ENCODE data around the gene DDIT3. TPM values are rescaled to one million over a fixed set of nuclear protein-coding genes. Genes with fewer than 3 reads are reported as not detected.

The DDIT3 gene
- total and polyA plus RNA-seq, 2 of the 13 experiments (the other 11 are each of a cell fraction or from before 2014, with no cell fraction given) = 27.5 to 48.7 TPM

GRCh38 chr12:57516617-57517153, 3.6 kb downstream of the DDIT3 start:
- H3K36me3 ChIP-seq (replicated peaks in 1 of 2; ENCODE audit: control insufficient read depth in 1 of 2, insufficient read depth in 2 of 2, low read length in 2 of 2) = peaks cover 26 to 57% of the 10 kb centered on the region in 2 experiments
- 95% methylated on average over 11 of the region's 11 CpGs for WGBS (ENCODE audit: low lambda C conversion rate)
- CTCF ChIA-PET (ENCODE audit: low intra/inter-chr PET ratio, low total read pairs) = no interaction called here

More at GRCh38 chr12:57516617-57517153, 3.6 kb downstream of the DDIT3 start:
- no peak for DNase-seq (ENCODE audit: low spot score)
- Histone ChIP-seq H3K79me2 (ENCODE audit: insufficient read depth, low read length) (peaks cover 24% of the 10 kb centered on the region), H2AFZ (ENCODE audit: low read length) (no peak overlapping the region), H3K4me3 (replicated peaks in 1 of 3; ENCODE audit: insufficient read depth in 1 of 3, low read depth in 2 of 3, low read length in 3 of 3) (no peak overlapping the region), H3K9me3 (ENCODE audit: low read length) (no peaks in the 10 kb centered on the region), H4K20me1 (ENCODE audit: insufficient read depth, low read length) (peaks cover 35% of the 10 kb centered on the region), H3K4me1 (ENCODE audit: insufficient read depth, low read length) (peaks cover 26% of the 10 kb centered on the region), H3K27ac (ENCODE audit: extremely low read length, insufficient read depth, low read length) (no peak overlapping the region), H3K9ac (ENCODE audit: insufficient read depth, low read depth, low read length) (no peak overlapping the region), H3K27me3 (ENCODE audit: control insufficient read depth in 1 of 2, insufficient read depth in 2 of 2, low read length in 2 of 2) (no peaks in the 10 kb centered on the region; a peak in 1 of 5 replicates), H3K4me2 (ENCODE audit: low read depth, low read length) (no peak overlapping the region)
- POLR2A ChIA-PET = interaction anchor here (0.7 to 7.8 kb wide), 12 partner anchors 8 to 116 kb away, joined by 3 to 90 read pairs (median 4); partner anchors contain the start of genes B4GALNT1, DCTN2, INHBC and INHBE
- FAIRE-seq = no peak
- no peak for ATAC-seq
- intact Hi-C loops (cut with micrococcal nuclease; ENCODE audit: unreplicated experiment) = no loop called here
- BruUV-seq (replicated peaks) = no TSS peak
- in situ Hi-C loops (cut with HindIII; ENCODE audit: extremely low pct_ligation_motif_present, low pct_unique_long_range_greater_than_20kb) = no loop called here
- TF ChIP-seq BORCS8-MEF2B (CRISPR knock-in tag; IDR thresholded peaks at IDR 0.05) = 0 out of 2 replicates have a peak, but pooled peaks have one; percentile 19
- 0 out of 2 replicates have a peak, but pooled peaks have one; percentile 20 for TF ChIP-seq ARID2 (CRISPR knock-in tag; IDR thresholded peaks at IDR 0.05; ENCODE audit: borderline replicate concordance)
- peak; percentile 20; the same call in 1 of the 2 replicates for TF ChIP-seq SSRP1 (CRISPR knock-in tag; IDR thresholded peaks at IDR 0.05)
- peak; percentile 55 for TF ChIP-seq RBM22 (optimal IDR thresholded peaks at IDR 0.05; ENCODE audit: low read length)
- peak in 1 of 2 experiments; percentile 13; a peak in 2 of 4 replicates for TF ChIP-seq POLR2A (IDR thresholded peaks at IDR 0.05; ENCODE audit: insufficient read depth in 1 of 2, low read depth in 2 of 2, low read length in 2 of 2)
- no peak for TF ChIP-seq MNT (IDR thresholded peaks at IDR 0.05)
- no peak for TF ChIP-seq ZNF143 (CRISPR knock-in tag; IDR thresholded peaks at IDR 0.05)

Data from HepG2 (cell line).